HG03175 (cell line): ENCODE data around the gene DNM3.

ENCODE experiments used
- ATAC-seq: cut with Tn5 transposase; IDR thresholded peaks from one replicate; pipeline ENCODE4 v1.9.1; 2021; ENCODE audit warnings: mild to moderate bottlenecking, moderate library complexity; ENCODE audit not compliant: unreplicated experiment

DNM3 gene

GRCh38 chr1:171916315-171916771 is 75.0 kb downstream of the DNM3 start:
- ATAC-seq: no peak

DNA sequence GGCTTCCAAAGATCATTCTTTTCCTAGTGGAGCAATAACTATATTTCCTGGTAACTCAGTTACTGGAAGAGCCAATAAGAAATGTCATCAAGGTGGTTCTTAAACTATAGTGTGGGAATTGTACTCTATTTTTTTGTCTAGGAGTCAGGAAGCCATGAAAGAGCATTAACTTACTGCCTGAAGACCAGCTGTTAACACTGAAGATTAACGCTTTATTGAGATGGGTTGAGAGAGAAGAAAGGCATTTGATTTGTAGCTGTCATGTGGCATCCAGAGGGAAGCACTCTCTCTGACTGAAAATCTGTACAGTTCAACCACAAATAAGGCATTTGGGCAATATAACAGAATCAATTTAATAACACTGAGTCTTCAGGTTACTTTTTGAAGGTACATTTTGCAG is 76.0 kb downstream of the DNM3 start:
- no peak for ATAC-seq

DNA sequence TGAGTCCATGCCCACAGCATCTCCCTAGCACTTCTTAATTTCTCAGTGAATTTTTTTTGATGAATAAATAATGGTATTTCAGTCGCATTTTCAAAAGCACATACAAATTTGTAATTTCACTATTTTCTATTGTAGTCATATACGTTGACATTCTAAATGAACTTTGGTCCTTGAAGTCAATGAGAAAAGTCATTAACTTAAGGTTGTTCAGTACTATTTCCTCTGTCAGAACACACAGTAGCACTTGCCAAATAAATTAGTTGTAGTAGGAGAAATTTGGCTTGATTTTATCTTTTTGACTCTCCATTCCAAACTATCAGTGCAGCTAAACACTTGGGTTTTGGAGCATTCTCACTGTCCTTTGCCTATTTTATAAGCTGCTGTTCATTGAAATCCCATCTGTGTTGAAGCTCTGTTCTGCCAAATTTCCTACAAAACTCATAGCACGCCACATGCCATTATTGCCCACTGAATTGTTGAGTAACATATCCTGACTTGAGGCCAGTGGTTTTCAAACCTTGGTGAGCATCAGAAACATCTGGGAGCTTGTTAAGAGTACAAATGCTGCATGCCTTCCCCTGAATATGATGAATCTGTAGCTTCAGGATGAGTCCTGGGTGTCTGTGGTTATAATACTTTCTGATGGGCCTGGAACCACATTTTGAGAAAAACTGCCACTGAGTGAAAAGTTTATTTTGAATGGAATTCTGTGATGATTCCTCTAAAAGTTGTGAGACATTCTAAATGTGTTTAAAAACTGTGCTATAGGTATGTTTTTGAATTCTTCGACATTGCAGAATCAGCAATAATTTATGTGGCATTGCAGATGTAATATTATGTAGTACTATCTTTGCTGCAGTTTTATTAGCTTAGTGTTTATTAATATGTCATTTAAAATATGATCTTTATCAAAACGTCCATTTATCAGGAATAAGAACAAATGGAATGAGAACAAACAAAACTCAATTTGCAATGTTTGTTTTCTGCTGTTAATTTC is 78.9 kb downstream of the DNM3 start:
- ATAC-seq: no peak

GRCh38 chr1:171922999-171923398 is 81.7 kb downstream of the DNM3 start:
- no peak for ATAC-seq

DNA sequence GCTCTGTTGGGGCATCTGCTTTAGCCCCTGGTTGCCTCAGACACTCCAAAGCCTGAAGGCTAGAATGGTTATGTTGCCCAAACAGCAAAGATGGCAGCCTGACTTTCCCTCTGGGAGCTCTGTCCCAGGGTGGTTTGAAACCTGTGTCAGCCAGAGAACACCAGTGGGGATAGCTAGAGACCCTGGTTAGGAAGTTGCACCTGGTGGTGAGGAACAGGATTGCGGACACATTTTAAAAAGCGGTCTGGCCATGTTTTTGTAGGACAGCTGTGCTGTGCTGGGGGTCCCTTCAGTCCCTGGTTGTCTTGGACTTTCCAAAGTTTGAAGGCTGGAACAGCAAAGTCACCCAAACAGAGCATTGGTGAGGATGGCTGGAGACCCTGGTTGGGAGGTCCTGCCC is 87.8 kb downstream of the DNM3 start:
- peak; percentile 51 for ATAC-seq

DNA sequence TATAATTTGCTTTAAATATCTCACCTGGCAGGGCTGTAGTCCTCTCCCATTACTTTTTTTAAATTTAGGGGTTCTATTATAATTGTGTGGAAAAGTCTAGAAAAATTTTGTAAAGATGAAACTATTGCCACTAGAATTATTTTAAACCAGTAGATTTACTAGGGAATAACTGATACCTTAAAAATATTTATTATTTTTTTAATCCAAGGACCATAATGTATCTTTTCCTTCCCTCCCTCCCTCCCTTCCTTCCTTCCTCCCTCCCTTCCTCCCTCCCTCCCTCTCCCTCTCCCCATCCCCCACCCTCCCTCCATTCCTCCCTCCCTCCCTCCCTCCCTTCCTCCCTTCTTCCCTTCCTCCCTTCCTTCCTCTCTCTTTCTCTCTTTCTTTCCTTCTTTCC is 90.5 kb downstream of the DNM3 start:
- ATAC-seq: no peak

- no peak for ATAC-seq
Measured at GRCh38 chr1:171934664-171935063, 93.4 kb downstream of the DNM3 start.

- no peak for ATAC-seq
Measured at GRCh38 chr1:171935086-171935485, 93.8 kb downstream of the DNM3 start.

DNA sequence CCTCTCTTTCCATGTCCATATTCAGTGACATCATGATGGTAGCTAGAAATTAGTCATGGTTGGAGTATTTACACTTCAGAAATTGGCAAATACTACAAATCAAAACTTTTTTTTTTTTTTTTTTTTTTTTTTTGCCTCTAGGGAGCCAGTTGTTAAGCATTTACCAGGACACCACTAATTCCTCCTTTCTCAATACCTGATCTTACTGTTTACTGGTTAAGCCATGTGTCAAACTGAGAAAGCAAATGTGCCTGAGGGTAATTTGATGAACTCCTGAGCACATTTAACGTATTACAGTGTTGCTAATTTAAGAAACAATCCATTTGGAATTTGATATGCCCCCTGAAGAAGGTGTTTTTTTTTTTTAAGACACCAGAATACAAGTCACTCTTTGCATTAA is 94.4 kb downstream of the DNM3 start:
- no peak for ATAC-seq

DNA sequence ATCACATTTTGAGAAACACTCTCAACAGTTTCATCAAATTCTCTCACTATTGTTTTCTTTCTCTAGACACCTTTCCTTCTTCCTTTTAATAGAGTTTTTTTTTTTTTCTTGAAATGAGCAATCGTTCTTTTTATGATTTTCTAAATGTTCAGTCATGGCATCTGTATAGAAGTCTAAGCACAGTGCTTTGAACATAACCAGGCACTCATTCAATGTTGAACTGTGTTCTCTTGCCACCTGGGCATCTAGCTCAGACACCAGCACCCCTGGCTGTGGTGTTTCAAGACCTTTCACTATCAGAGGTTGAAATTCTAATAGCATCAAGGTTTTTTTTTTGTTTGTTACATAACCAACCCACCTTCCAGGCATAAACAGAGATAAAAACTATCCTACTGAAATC is 96.6 kb downstream of the DNM3 start:
- no peak for ATAC-seq

GRCh38 chr1:171939740-171940139 is 98.4 kb downstream of the DNM3 start:
- no peak for ATAC-seq

DNA sequence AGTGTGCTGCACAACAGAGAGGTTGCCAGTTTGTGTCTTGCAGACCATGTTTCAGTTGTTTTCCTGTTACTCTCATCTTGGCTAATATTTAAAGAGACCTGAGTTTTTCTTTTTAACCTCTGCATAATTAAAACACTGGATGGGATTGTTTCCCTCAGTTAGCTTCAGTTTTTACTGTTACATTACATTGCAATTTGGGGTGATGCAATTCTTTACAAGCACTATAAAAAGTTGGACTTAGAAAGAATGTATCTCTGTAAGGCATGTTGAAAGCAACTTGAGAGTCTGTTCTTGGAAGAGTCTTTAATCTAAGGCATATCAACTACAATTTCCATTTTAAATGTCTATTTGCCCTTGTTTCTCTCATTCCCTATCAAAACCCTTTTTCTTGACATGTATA is 99.1 kb downstream of the DNM3 start:
- no peak for ATAC-seq

DNA sequence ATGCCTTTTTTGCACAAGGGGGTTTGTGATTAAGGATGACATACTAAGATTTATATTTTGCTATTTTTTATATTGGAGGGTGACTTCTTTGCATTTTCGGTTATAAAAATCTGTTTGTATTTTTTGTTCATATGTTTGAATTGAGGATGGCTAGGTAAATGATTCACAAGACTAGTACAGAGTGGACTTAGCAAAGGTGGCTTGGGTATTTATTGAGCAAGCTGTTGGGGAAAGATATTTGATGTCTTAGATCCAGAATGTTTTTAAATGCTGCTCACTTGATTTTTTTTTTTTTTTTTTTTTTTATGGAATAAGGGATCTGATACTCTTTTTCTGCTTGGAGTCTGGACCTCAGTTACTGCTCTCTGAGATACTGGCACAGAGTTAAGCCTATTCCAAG is 100.6 kb downstream of the DNM3 start:
- ATAC-seq: no peak

DNA sequence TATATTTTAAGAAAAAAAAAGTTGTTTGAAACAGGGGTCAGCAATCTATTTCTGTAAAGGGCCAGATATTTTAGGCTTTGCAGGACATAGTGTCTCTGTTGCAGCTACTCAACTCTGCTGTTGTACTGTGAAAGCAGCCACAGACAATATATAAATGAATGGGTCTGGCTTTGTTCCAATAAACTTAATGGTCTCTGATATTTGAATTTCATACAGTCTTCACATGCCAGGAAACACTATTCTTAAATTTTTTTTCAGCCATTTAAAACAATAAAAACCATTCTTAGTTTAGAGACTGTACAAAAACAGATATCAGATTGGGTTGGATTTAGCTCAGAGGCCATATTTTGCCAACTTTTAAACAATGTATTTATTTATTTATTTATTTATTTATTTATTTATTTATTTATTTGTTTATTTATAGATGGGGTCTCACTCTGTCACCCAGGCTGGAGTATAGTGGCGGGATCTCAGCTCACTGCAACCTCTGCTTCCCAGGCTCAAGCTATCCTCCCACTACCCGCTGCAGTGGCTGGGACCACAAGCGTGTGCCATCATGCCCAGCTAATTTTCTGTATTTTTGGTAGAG is 102.8 kb downstream of the DNM3 start:
- ATAC-seq: no peak

DNA sequence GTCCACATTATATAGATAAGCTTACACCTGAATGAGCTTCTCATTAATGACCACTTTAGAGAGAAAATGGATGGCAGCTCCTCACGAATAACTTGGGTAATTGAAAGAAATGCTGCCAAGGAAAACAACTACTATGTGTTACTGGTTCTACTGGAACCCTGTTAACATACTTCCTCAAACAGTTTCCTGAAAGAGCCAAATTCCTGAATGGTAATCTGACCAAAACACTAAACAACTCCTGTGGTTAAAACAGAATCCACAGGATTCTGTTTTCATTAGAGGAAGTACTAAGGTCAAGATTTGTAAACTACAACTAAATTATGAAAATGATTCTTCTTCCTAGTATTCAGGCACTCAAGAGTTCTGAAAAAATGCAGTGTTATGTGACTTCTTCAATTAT is 107.2 kb downstream of the DNM3 start:
- ATAC-seq: no peak

GRCh38 chr1:171949316-171949715 is 108.0 kb downstream of the DNM3 start:
- ATAC-seq: no peak

DNA sequence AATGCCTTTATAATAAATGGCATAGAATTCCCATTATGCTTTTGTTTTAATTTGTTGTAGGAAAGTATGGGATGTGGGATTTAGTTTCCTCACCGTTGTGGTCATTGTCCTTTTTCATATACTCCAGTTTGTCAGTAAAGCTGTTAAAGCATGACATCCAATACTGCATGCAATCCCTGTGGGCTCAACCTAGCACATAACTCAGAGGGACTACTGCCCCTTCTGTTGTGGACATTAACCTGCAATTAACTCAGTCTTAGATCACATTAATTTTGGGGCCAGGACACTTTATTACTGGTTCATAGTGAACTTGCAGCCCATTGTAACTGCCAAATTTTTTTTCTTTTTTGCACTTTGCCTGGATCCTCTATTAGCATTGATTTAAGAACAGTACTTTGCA is 112.5 kb downstream of the DNM3 start:
- no peak for ATAC-seq

DNA sequence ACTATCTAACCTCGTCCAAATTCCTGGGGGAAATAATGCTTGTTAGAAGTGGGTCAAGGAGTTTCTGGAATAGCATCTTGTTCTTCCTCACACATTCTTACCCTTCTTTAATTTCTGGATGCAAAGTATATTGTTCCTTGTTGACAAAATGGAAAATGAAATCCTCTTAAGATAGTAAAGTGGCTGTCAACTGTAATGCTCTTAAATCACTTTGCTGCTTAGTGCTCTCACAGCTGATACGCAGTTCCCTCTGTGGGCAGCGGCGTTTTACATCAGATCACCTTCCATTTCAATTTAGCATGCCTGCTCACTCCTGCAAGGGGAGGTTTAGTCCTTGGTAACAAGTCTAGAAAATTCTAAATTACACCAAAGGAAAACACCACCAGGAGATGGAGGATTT is 113.1 kb downstream of the DNM3 start:
- no peak for ATAC-seq

DNA sequence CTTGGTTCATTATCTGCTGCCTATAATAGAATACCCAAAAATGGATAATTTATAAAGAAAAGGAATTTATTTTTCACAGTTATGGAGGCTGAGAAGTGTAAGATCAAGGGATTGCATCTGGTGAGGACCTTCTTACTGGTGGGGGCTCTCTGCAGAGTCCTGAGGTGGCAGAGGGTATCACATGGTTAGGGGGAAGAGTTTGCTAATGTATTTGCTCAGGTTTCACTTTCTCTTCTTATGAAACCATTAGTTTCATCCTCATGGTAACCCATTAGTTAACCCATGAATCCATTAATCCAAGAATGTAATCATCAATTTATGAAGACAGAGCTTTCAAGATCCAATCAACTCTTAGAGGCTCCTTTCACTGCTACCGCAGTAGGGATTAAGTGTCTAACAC is 120.6 kb downstream of the DNM3 start:
- ATAC-seq: peak; percentile 61

GRCh38 chr1:171963762-171964161 is 122.5 kb downstream of the DNM3 start:
- no peak for ATAC-seq

DNA sequence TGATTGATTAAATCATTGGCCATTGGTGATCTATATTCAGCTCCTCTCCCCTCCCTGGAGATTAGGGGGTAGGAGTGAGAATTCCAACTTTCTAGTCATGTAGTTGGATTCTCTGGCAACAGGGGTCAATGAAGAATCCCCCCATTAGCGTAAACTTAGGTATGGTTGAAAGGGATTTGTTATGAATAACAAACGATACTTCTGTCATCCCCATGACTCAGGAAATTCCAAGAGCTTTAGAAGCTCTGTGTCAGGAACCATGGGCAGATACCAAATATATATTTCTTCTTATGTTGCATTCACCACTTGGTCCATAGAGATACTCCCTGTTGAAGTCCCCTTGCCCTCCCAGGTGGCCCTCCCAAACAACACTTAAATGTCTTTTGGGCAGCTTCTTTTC is 124.5 kb downstream of the DNM3 start:
- no peak for ATAC-seq
